Thymus (tissue), 11 donors: ENCODE measurements around the gene CGN. TPM values are rescaled to one million over a fixed set of nuclear protein-coding genes. Genes with fewer than 3 reads are reported as not detected.

Experiments
- DNase-seq, 9 donors: peaks; one replicate each; pipeline ENCODE4 v3.0.0-alpha.2; 2013; ENCODE audit warnings: low spot score in 9 of 9, low read depth in 6 of 9, missing footprints in 1 of 9
- H3K27ac ChIP-seq, 2 donors: one replicate each; pipeline ENCODE4 v1.5.1; 2013; ENCODE audit warnings: control low read depth in 1 of 2, low read depth in 1 of 2, low read length in 1 of 2, mild to moderate bottlenecking in 1 of 2, moderate library complexity in 1 of 2
- H3K27me3 ChIP-seq, 2 donors: one replicate each; pipeline ENCODE4 v1.5.1; 2013; ENCODE audit warnings: low read length in 1 of 2; ENCODE audit not compliant: control insufficient read depth in 2 of 2, insufficient read depth in 1 of 2
- H3K36me3 ChIP-seq, 2 donors: one replicate each; pipeline ENCODE4 v1.5.1; 2013; ENCODE audit warnings: low read length in 1 of 2, mild to moderate bottlenecking in 1 of 2, moderate library complexity in 1 of 2; ENCODE audit not compliant: control insufficient read depth in 2 of 2, insufficient read depth in 2 of 2
- H3K4me1 ChIP-seq, 2 donors: one replicate each; pipeline ENCODE4 v1.5.1; 2013; ENCODE audit warnings: low read length in 2 of 2; ENCODE audit not compliant: control insufficient read depth in 2 of 2, insufficient read depth in 2 of 2
- H3K4me3 ChIP-seq, 2 donors: one replicate each; pipeline ENCODE4 v1.5.1; 2013; ENCODE audit warnings: low read length in 2 of 2, control low read depth in 1 of 2, mild to moderate bottlenecking in 1 of 2
- H3K9me3 ChIP-seq, 2 donors: one replicate each; pipeline ENCODE4 v1.5.1; 2013; ENCODE audit warnings: low read length in 1 of 2, mild to moderate bottlenecking in 1 of 2; ENCODE audit not compliant: control insufficient read depth in 2 of 2, insufficient read depth in 1 of 2
- WGBS: extraction: QIAGEN DNeasy Blood & Tissue Kit; methylation state at CpG from one replicate; pipeline ENCODE4 v1.1.7; 2013; 5-methylcytosine and 5-hydroxymethylcytosine counted together
- polyA plus RNA-seq: library from polyadenylated mRNA; stranded (reverse); fragments of 200-250 nt; gene quantifications from one replicate; pipeline ENCODE4 v1.2.3, GENCODE V29; 2013
- total RNA-seq: library from RNA; stranded (reverse); fragments of 120-200 nt; gene quantifications from one replicate; pipeline ENCODE4 v1.2.4, GENCODE V29; 2013
- donor health status: healthy.

The CGN gene
- total and polyA plus RNA-seq, 2 donors, result 0.90 to 2.8 TPM

DNA sequence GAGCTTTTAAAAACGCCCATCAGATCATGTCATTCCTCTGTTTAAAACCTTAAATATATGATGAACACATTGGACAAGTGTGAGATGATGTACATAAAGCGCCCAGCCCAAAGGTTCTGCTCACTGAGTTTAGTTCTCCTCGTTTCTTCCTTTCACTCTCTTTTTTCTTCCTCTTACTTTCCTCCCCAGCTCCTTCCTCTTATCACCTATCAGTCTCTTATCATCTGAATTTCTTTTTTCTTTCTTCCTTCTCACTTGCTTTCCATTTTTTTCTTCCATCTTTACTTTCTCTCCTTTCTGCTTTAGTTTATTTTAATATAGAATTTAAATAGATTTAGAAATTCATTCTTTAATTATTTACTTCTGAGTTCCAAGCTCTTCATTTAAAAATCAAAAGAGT is 34.1 kb upstream of the CGN start:
- WGBS, result 83% methylated on average over 3 of the region's 3 CpGs
- DNase-seq, result no peak
- H3K27ac ChIP-seq, result no peak overlapping the region

GRCh38 chr1:151478140-151478812 is 32.9 kb upstream of the CGN start:
- Histone ChIP-seq H3K4me1 (peaks cover 2 to 5% of the 10 kb centered on the region in 2 donors), H3K27ac (no peak overlapping the region), H3K4me3 (no peak overlapping the region), H3K9me3 (peaks cover 0 to 5% of the 10 kb centered on the region in 2 donors), H3K27me3 (peaks cover 0 to 3% of the 10 kb centered on the region in 2 donors), H3K36me3 (no peaks in the 10 kb centered on the region)
- DNase-seq, result no peak
- 94% methylated on average over 1 of the region's 1 CpG for WGBS

More for the DNA sequence above, 34.1 kb upstream of the CGN start:
- Histone ChIP-seq H3K4me1 (peaks cover 6 to 10% of the 10 kb centered on the region in 2 donors), H3K27me3 (peaks cover 0 to 3% of the 10 kb centered on the region in 2 donors), H3K9me3 (peaks cover 0 to under 1% of the 10 kb centered on the region in 2 donors), H3K36me3 (no peaks in the 10 kb centered on the region), H3K4me3 (no peak overlapping the region)

DNA sequence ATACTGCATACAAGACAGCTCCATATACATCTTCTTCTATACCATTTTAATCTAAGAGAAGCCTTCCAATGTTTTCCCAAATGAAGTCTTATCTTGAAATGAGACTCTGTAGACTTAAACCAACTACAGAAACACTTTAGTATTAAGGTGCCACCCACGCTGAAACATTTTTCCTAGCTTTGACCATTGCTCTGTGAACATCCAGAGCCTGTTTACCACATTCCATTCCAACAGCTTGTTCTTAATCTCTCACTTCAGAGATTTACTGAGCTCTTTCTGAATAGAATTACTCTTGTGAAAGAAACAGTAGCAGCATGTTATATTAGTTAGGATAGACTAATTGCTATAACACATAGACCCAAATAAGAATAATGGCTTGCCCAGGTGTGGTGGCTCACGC is 32.3 kb upstream of the CGN start:
- H3K36me3 ChIP-seq, result no peaks in the 10 kb centered on the region
- H3K4me1 ChIP-seq, result no peaks in the 10 kb centered on the region
- no peak for DNase-seq
- 97% methylated on average over 2 of the region's 2 CpGs for WGBS
- peaks cover 0 to 5% of the 10 kb centered on the region in 2 donors for H3K9me3 ChIP-seq
- no peak overlapping the region for H3K4me3 ChIP-seq
- no peak overlapping the region for H3K27ac ChIP-seq
- H3K27me3 ChIP-seq, result no peaks in the 10 kb centered on the region

GRCh38 chr1:151479462-151479861 is 31.7 kb upstream of the CGN start:
- 96% methylated on average over 5 of the region's 5 CpGs for WGBS
- Histone ChIP-seq H3K4me1 (no peaks in the 10 kb centered on the region), H3K27ac (no peak overlapping the region), H3K27me3 (no peaks in the 10 kb centered on the region), H3K9me3 (peaks cover 0 to 5% of the 10 kb centered on the region in 2 donors), H3K36me3 (no peaks in the 10 kb centered on the region), H3K4me3 (no peak overlapping the region)
- DNase-seq, result no peak

DNA sequence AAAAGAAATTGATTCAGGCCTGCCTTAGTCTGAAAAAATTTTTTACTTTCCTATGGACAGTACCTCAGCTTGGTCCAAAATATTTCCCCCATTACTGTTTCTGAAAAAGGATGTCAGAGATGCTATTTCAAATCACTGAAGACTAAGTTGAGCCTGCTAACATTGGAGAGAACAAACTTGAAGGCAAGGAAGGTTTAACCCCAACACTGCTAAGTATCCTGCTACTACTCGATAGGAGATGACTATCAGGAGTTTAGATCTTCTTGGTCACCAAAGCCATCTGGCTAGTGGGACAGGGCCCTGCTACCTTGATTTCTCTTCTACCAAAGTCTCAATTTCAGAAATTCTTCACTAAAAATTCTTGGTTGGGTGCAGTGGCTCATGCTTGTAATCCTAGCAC is 29.2 kb upstream of the CGN start:
- H3K27me3 ChIP-seq, result no peaks in the 10 kb centered on the region
- DNase-seq, result no peak
- H3K27ac ChIP-seq, result no peak overlapping the region
- peaks cover 0 to 5% of the 10 kb centered on the region in 2 donors for H3K9me3 ChIP-seq
- no peaks in the 10 kb centered on the region for H3K4me1 ChIP-seq
- no peaks in the 10 kb centered on the region for H3K36me3 ChIP-seq
- WGBS, result 98% methylated on average over 1 of the region's 1 CpG
- H3K4me3 ChIP-seq, result no peak overlapping the region

DNA sequence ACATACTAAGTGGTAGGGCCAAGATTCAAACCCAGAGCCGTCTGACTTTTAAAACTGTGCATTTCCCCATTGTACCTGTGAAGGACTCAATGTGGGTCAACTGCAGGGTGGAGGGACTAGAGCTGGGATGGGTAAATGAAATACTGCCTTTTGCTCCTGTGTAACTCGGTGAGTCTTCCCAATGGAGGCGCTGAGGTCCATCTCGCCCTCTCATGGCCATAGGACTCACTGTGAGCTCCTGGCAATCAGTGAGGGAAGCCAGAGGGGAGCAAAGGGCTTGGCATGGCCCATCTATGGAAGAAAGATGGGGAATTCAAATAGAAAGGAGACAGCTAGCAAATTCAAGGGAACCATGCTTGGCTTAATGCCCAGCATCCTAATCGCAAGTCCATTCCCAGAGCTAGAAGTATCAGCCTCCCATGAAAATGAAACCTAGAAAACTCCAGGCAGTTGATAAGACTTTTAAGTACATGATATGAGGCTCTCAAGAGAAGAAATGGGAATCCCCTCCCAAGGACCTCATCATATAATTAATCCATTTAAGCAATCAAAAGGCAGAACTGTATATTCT is 25.4 kb upstream of the CGN start:
- H3K4me1 ChIP-seq, result no peaks in the 10 kb centered on the region
- no peak for DNase-seq
- H3K4me3 ChIP-seq, result no peak overlapping the region
- H3K27ac ChIP-seq, result no peak overlapping the region
- WGBS, result 84% methylated on average over 5 of the region's 5 CpGs
- H3K27me3 ChIP-seq, result no peaks in the 10 kb centered on the region
- no peaks in the 10 kb centered on the region for H3K36me3 ChIP-seq
- H3K9me3 ChIP-seq, result peaks cover 0 to 5% of the 10 kb centered on the region in 2 donors

GRCh38 chr1:151486557-151486956 is 24.6 kb upstream of the CGN start:
- H3K27me3 ChIP-seq, result no peaks in the 10 kb centered on the region
- DNase-seq, result no peak
- no peak overlapping the region for H3K27ac ChIP-seq
- 96% methylated on average over 1 of the region's 1 CpG for WGBS
- H3K9me3 ChIP-seq, result peaks cover 0 to 5% of the 10 kb centered on the region in 2 donors
- H3K4me3 ChIP-seq, result no peak overlapping the region
- H3K4me1 ChIP-seq, result no peaks in the 10 kb centered on the region
- no peaks in the 10 kb centered on the region for H3K36me3 ChIP-seq

DNA sequence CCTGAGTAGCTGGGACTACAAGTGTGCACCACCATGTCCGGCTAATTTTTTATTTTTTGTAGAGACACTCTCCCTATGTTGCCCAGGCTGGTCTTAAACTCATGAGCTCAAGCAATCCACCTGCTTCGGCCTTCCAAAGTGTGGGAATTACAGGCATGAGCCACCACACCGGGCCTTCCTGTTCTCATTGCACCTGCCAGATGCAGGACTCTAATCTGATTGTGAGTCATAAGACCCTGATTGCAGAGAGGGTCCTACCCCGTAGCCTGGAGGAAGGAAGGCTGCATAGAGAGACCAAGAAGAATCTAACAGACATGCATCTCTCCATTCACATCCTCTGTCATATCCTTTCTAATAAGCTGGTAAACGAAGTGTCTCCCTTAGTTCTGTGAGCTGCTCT is 19.5 kb upstream of the CGN start:
- no peak overlapping the region for H3K4me3 ChIP-seq
- no peaks in the 10 kb centered on the region for H3K27me3 ChIP-seq
- H3K27ac ChIP-seq, result no peak overlapping the region
- no peaks in the 10 kb centered on the region for H3K9me3 ChIP-seq
- WGBS, result 90% methylated on average over 5 of the region's 5 CpGs
- no peaks in the 10 kb centered on the region for H3K36me3 ChIP-seq
- no peak for DNase-seq
- no peaks in the 10 kb centered on the region for H3K4me1 ChIP-seq

DNA sequence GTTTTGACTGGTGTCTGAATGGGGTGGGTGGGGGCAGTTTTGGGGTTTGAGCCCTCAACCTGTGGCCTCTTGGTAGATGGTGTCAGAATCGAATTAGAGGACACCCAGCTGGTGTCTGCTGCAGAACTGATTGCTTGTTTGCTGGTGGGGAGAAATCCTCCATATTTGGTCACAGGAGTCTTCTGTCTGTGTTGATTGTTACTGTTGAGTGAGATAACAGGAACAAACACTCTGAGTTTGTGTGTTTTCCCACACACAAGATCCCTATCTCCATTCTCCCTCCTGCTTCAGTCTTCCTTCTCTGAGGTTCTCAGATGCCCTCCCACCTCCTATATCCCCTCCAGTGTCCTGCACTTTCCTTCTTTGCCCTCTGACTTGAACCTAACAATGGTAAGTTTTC is 19.1 kb upstream of the CGN start:
- 81% methylated on average over 1 of the region's 1 CpG for WGBS
- Histone ChIP-seq H3K4me1 (no peaks in the 10 kb centered on the region), H3K4me3 (no peak overlapping the region), H3K27ac (no peak overlapping the region), H3K27me3 (no peaks in the 10 kb centered on the region), H3K9me3 (no peaks in the 10 kb centered on the region), H3K36me3 (no peaks in the 10 kb centered on the region)
- DNase-seq, result no peak
